ENCODE data around the gene STXBP5.

DNA sequence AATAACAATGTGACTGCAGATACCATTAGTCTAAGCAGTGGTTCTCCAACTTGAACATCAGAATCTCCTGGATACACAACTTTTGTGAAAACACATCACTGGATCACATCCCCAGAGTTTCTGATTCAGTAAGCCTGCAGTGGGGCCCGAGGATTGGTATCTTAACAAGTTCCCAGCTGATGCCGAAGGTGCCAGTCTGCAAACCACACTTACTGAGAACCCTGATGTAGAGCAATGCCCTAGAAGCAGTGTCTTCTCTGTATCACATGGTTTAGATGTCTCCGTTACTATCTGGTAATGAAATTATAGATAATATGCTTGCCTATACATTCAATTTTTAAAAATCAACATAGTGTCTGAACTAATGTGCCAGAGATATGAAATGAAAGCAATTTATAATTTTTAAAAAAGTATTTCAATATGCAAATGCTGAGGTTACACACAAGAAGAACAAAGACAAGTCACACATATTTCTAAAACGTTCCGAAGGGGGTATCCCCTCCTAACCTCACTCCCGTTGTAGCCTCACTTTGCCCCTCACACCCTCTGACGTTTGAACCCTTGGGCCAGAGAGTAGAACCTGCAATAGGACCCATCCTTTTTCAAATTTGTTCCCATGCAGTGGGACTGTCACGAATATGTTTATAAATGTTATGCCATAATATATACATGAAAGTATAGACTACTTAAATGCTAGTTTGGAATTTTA is 188.9 kb downstream of the STXBP5 start:
- TF ChIP-seq, protein P1, sequence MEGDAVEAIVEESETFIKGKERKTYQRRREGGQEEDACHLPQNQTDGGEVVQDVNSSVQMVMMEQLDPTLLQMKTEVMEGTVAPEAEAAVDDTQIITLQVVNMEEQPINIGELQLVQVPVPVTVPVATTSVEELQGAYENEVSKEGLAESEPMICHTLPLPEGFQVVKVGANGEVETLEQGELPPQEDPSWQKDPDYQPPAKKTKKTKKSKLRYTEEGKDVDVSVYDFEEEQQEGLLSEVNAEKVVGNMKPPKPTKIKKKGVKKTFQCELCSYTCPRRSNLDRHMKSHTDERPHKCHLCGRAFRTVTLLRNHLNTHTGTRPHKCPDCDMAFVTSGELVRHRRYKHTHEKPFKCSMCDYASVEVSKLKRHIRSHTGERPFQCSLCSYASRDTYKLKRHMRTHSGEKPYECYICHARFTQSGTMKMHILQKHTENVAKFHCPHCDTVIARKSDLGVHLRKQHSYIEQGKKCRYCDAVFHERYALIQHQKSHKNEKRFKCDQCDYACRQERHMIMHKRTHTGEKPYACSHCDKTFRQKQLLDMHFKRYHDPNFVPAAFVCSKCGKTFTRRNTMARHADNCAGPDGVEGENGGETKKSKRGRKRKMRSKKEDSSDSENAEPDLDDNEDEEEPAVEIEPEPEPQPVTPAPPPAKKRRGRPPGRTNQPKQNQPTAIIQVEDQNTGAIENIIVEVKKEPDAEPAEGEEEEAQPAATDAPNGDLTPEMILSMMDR (IDR thresholded peaks at IDR 0.05; ENCODE audit: low read length): no peak
- no peak for TF ChIP-seq EZH2 (optimal IDR thresholded peaks at IDR 0.05; ENCODE audit: low read depth, low read length)

All from MM.1S (cell line).